ENCODE results near the gene GNLY.

GNLY gene

DNA sequence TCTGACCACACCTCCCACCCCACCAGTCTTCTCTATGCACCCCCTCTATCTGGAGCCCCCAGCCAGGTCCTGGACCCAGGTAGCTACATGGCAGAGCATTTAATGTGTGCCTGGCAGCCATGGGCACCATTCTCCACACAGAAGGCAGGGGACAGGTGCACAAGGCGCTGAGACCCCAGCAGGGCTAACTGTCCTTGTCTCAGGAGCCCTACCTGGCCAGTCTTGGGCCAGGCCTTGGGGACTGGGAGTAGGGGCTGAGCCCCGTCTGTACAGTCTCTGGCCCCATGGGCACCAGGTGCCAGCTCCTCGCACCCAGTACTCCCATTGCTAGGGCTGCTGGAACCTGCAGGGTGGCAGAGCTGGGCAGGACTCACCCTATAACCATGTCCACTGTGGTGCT lies 2.9 kb downstream of the GNLY start:
- TF ChIP-seq, protein P1, sequence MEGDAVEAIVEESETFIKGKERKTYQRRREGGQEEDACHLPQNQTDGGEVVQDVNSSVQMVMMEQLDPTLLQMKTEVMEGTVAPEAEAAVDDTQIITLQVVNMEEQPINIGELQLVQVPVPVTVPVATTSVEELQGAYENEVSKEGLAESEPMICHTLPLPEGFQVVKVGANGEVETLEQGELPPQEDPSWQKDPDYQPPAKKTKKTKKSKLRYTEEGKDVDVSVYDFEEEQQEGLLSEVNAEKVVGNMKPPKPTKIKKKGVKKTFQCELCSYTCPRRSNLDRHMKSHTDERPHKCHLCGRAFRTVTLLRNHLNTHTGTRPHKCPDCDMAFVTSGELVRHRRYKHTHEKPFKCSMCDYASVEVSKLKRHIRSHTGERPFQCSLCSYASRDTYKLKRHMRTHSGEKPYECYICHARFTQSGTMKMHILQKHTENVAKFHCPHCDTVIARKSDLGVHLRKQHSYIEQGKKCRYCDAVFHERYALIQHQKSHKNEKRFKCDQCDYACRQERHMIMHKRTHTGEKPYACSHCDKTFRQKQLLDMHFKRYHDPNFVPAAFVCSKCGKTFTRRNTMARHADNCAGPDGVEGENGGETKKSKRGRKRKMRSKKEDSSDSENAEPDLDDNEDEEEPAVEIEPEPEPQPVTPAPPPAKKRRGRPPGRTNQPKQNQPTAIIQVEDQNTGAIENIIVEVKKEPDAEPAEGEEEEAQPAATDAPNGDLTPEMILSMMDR (IDR thresholded peaks at IDR 0.05; ENCODE audit: insufficient read depth, low read depth, low read length, missing control alignments), result no peak
- no peak for DNase-seq (ENCODE audit: low read depth)
- H3K4me3 ChIP-seq (ENCODE audit: low read depth, low read length), result no peak overlapping the region

DNA sequence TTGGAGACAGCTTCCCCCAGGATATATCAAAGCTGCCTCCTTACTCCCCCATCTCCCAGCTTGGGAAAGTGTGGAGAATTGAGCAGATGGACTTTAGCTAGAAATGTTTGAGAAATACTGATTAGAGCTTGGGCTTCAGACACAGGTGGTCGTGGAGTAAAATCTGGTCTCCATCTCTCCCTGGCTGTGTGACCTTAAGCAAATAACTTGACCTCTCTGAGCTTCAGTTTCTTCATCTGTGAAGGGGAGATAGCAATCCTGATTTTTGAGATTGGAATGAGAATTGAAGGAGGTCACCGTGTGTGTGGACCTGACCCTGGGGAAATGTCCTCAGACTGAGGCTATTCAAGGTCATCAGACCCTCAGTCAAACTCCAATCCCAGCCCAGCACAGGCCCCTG lies 3.6 kb downstream of the GNLY start:
- H3K4me3 ChIP-seq (ENCODE audit: low read depth, low read length), result no peak overlapping the region
- DNase-seq (ENCODE audit: low read depth), result no peak
- TF ChIP-seq, protein P1 (IDR thresholded peaks at IDR 0.05; ENCODE audit: insufficient read depth, low read depth, low read length, missing control alignments), result no peak

DNA sequence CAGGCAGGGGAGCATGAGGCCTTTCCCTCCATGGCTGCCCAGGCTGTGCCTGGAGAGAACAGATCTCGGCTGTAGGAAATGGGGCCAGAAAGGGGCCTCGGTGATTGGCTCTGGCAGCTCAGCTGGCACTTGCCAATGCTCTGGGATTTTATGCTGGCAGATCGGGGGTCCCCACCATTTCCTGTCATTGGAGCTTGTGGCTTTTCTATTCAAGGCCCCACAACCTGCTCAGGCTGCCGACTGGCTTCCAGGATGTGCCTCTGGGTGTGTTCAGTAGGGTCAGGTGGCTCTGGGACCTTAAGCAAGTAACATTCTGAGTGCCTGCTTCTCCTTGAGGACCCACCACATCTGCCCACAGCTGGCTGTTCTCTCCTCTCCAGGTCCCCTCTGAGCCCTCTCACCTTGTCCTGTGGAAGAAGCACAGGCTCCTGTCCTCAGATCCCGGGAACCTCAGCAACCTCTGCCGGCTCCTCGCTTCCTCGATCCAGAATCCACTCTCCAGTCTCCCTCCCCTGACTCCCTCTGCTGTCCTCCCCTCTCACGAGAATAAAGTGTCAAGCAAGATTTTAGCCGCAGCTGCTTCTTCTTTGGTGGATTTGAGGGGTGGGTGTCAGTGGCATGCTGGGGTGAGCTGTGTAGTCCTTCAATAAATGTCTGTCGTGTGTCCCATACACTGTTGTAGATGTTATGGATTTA lies 4.2 kb downstream of the GNLY start:
- no peak for DNase-seq (ENCODE audit: low read depth)
- no peak overlapping the region for H3K4me3 ChIP-seq (ENCODE audit: low read depth, low read length)
- TF ChIP-seq, protein P1 (IDR thresholded peaks at IDR 0.05; ENCODE audit: insufficient read depth, low read depth, low read length, missing control alignments), result no peak

DNA sequence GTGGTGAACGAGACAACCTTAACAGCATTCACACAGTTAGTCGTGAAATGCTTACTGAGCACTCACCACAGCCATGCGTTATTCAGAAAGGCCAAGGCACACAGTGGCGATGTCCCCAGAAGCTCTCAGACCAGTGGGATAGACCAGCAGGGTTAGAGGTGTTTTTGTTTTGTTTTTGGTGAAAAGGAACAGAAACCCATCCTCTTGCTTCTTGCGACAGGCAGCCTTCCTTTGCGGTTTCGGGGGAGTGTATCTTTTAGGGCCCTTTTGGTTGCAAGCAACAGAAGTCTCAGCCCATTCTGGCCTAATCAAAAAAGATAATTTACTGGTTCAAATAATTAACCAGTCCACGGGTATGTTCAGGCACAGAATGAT lies 4.7 kb downstream of the GNLY start:
- DNase-seq (ENCODE audit: low read depth), result peak; percentile 21
- H3K4me3 ChIP-seq (ENCODE audit: low read depth, low read length), result no peak overlapping the region
- TF ChIP-seq, protein P1 (IDR thresholded peaks at IDR 0.05; ENCODE audit: insufficient read depth, low read depth, low read length, missing control alignments), result no peak

DNA sequence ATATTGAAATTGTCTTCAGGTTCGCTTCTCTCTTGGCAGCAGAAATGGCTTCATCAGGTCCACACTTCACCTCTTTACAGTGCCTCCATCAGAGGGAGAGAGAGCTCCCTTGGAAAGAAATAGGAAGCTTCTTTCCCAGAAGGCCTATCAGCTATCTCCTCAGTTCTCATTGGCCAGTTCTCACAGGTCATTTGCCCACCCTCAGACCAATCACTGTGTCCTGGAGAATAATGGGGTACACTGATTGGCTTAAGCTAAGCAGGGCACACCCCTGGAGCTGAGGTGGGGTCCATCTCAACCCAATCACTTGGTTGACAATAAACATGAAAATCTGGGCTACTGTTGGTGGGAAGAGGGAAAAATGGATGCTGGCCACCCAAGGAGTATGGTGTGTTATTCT lies 5.2 kb downstream of the GNLY start:
- H3K4me3 ChIP-seq (ENCODE audit: low read depth, low read length), result no peak overlapping the region
- TF ChIP-seq, protein P1 (IDR thresholded peaks at IDR 0.05; ENCODE audit: insufficient read depth, low read depth, low read length, missing control alignments), result no peak
- no peak for DNase-seq (ENCODE audit: low read depth)

DNA sequence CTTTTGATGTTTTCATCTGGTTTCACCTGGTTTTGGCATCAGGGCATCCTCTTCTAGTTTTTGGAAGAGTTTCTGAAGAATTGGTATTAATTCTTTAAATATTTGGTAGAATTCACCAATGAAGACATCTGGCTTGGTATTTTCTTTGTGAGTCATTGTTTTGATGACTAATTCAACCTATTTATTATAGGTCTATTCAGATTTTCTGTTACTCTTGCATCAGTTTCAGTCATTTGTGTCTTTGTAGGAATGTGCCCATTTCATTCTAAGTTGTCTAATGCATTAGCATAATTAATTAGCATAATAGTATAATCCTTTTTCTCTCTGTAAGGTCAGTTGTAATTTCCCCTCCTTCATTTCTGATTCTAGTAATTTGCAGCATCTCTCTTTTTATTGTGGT lies 8.0 kb downstream of the GNLY start:
- H3K4me3 ChIP-seq (ENCODE audit: low read depth, low read length), result no peak overlapping the region
- DNase-seq (ENCODE audit: low read depth), result no peak
- TF ChIP-seq, protein P1 (IDR thresholded peaks at IDR 0.05; ENCODE audit: insufficient read depth, low read depth, low read length, missing control alignments), result no peak

DNA sequence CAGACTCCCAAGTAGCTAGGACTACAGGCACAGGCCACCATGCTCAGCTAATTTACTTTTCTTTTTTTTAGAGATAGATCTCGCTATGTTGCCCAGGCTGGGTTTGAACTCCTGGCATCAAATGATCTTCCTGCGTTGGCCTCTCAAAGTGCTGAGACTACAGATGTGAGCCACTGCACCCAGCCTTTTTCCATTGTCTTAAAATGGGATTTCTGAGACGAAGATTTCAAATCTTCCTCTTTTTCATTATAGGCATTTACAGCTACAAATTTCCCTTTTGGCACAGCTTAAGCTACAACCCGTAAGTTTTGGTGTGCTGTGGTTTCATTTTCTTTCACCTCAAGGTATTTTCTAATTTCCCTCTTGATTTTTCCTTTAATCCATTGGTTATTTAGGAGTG lies 8.6 kb downstream of the GNLY start:
- no peak for DNase-seq (ENCODE audit: low read depth)
- H3K4me3 ChIP-seq (ENCODE audit: low read depth, low read length), result no peak overlapping the region
- TF ChIP-seq, protein P1 (IDR thresholded peaks at IDR 0.05; ENCODE audit: insufficient read depth, low read depth, low read length, missing control alignments), result no peak
